ENCODE data around the gene PERP.

The PERP gene

GRCh38 chr6:138103871-138104270 lies 3.3 kb downstream of the PERP start:
- Histone ChIP-seq H3K4me3 (ENCODE audit: low read length) (no peak overlapping the region), H3K36me3 (ENCODE audit: control insufficient read depth, insufficient read depth, low read length) (no peaks in the 10 kb centered on the region), H3K9me3 (ENCODE audit: control insufficient read depth, low read length) (no peaks in the 10 kb centered on the region), H3K27me3 (ENCODE audit: control insufficient read depth, insufficient read depth, low read length) (no peaks in the 10 kb centered on the region), H3K9ac (ENCODE audit: low read length) (no peak overlapping the region), H3K4me1 (ENCODE audit: control insufficient read depth, insufficient read depth, low read length) (peaks cover 4% of the 10 kb centered on the region)

- H3K4me1 ChIP-seq (ENCODE audit: control insufficient read depth, insufficient read depth, low read length) = peaks cover 4% of the 10 kb centered on the region
- H3K4me3 ChIP-seq (ENCODE audit: low read length) = no peak overlapping the region
- peaks cover 3% of the 10 kb centered on the region for H3K36me3 ChIP-seq (ENCODE audit: control insufficient read depth, insufficient read depth, low read length)
Observed at GRCh38 chr6:138101946-138102731, 5.1 kb downstream of the PERP start.

DNA sequence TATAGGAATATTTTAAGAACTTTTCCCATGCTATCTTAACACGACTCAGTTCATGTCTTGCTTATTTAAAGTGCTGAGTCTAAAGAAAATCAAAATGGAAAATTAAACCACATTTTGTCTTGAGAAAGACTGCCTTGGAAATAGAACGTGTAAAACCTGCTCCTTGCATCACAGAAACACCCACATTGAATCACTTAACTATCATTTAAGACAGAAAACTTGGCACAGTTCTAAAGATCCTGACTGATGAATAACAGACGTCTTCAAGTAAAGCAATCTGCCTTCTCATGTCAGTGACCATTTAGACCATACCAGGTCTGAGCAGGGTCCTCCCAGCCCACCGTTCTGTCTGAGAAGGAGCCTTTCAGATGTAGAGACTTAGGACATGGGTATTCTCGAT lies 7.4 kb downstream of the PERP start:
- no peaks in the 10 kb centered on the region for H3K27me3 ChIP-seq (ENCODE audit: control insufficient read depth, insufficient read depth, low read length)
- H3K9ac ChIP-seq (ENCODE audit: low read length) = no peak overlapping the region
- no peaks in the 10 kb centered on the region for H3K9me3 ChIP-seq (ENCODE audit: control insufficient read depth, low read length)
- peaks cover 4% of the 10 kb centered on the region for H3K4me1 ChIP-seq (ENCODE audit: control insufficient read depth, insufficient read depth, low read length)
- H3K4me3 ChIP-seq (ENCODE audit: low read length) = no peak overlapping the region
- peaks cover 3% of the 10 kb centered on the region for H3K36me3 ChIP-seq (ENCODE audit: control insufficient read depth, insufficient read depth, low read length)

More at GRCh38 chr6:138101946-138102731, 5.1 kb downstream of the PERP start:
- Histone ChIP-seq H3K9ac (ENCODE audit: low read length) (no peak overlapping the region), H3K27me3 (ENCODE audit: control insufficient read depth, insufficient read depth, low read length) (no peaks in the 10 kb centered on the region), H3K9me3 (ENCODE audit: control insufficient read depth, low read length) (no peaks in the 10 kb centered on the region)

GRCh38 chr6:138098306-138098705 lies 8.9 kb downstream of the PERP start:
- no peak overlapping the region for H3K9ac ChIP-seq (ENCODE audit: low read length)
- peaks cover 4% of the 10 kb centered on the region for H3K4me1 ChIP-seq (ENCODE audit: control insufficient read depth, insufficient read depth, low read length)
- H3K27me3 ChIP-seq (ENCODE audit: control insufficient read depth, insufficient read depth, low read length) = no peaks in the 10 kb centered on the region
- H3K9me3 ChIP-seq (ENCODE audit: control insufficient read depth, low read length) = no peaks in the 10 kb centered on the region
- H3K36me3 ChIP-seq (ENCODE audit: control insufficient read depth, insufficient read depth, low read length) = peaks cover 3% of the 10 kb centered on the region
- no peak overlapping the region for H3K4me3 ChIP-seq (ENCODE audit: low read length)

DNA sequence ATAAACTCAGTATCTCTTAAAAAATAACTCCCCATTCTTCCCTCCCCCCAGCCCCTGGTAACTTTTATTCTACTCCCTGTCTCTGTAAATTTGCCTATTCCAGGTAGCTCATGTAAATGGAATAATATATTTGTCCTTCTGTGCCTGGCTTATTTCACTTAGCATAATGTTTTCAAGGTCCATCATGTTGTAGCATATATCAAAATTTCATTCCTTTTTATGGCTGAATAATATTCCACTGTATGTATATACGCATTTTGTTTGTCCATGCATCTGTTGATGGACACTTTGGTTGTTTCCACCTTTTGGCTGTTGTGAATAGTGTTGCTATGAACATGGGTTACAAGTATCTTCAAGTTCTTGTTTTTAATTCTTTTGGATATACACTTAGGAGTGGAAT lies 13.0 kb downstream of the PERP start:
- peaks cover 3% of the 10 kb centered on the region for H3K36me3 ChIP-seq (ENCODE audit: control insufficient read depth, insufficient read depth, low read length)
- H3K9me3 ChIP-seq (ENCODE audit: control insufficient read depth, low read length) = no peaks in the 10 kb centered on the region
- H3K27me3 ChIP-seq (ENCODE audit: control insufficient read depth, insufficient read depth, low read length) = no peaks in the 10 kb centered on the region
- H3K9ac ChIP-seq (ENCODE audit: low read length) = no peak overlapping the region
- no peak overlapping the region for H3K4me3 ChIP-seq (ENCODE audit: low read length)
- peaks cover 11% of the 10 kb centered on the region for H3K4me1 ChIP-seq (ENCODE audit: control insufficient read depth, insufficient read depth, low read length)

DNA sequence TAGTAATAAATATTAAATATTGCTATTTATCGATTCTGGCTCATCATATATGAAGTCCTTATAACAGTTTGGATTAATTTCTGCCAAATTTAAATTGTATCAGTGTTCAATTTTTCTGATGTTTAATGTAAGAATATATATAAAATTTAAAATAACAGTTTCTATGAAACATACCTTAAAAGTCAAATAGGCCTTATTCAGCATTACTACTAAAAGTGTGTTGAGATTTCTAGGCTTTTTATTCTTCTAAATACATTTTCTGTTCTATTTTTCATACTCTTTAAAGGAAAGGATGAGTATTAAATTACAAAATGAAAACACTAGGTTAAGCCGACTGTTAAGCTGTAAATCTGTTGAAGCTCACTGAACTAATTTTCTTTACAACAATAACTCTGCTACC lies 13.6 kb downstream of the PERP start:
- peaks cover 3% of the 10 kb centered on the region for H3K36me3 ChIP-seq (ENCODE audit: control insufficient read depth, insufficient read depth, low read length)
- peaks cover 15% of the 10 kb centered on the region for H3K4me1 ChIP-seq (ENCODE audit: control insufficient read depth, insufficient read depth, low read length)
- H3K9me3 ChIP-seq (ENCODE audit: control insufficient read depth, low read length) = no peaks in the 10 kb centered on the region
- H3K9ac ChIP-seq (ENCODE audit: low read length) = no peak overlapping the region
- H3K4me3 ChIP-seq (ENCODE audit: low read length) = no peak overlapping the region
- H3K27me3 ChIP-seq (ENCODE audit: control insufficient read depth, insufficient read depth, low read length) = no peaks in the 10 kb centered on the region

DNA sequence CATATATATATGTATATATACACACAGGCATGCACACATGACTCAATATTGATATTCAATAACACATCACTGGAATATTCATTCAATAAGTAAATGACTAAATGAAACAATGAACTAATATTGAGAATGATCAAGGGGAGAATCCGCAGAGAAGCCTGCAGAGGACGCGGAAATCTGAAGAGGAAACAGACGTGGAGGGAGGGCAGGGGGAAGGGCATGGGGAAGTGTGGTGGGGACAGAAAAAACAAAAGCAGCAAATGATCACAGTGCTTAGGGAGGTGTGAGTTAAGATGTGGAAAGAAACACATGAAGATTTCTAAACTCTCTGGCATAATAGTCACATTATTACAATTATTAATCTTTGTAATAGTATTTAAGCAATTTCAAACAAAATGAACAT lies 14.5 kb downstream of the PERP start:
- peaks cover 16% of the 10 kb centered on the region for H3K4me1 ChIP-seq (ENCODE audit: control insufficient read depth, insufficient read depth, low read length)
- no peaks in the 10 kb centered on the region for H3K36me3 ChIP-seq (ENCODE audit: control insufficient read depth, insufficient read depth, low read length)

DNA sequence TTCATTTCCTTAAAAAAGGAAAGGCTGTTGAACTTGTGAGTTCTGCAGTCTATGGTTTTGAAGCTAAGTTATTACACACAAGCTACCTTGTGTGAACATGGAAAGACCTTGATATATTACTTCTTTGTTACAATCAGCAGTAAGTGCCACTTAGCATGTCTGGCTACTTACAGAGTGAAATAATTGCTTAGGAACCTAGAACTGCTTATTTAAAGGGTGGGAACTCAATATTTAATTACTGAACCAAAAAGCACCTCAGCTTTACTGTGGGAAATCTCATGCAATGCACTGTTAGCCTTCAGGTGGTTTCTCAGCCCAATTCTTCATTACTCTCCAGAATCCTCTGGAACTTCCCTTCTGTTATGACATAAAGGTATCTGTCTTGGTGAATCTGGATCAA lies 17.9 kb downstream of the PERP start:
- peaks cover 31% of the 10 kb centered on the region for H3K4me1 ChIP-seq (ENCODE audit: control insufficient read depth, insufficient read depth, low read length)
- H3K9ac ChIP-seq (ENCODE audit: low read length) = no peak overlapping the region

More for the DNA sequence above, 14.5 kb downstream of the PERP start:
- no peak overlapping the region for H3K9ac ChIP-seq (ENCODE audit: low read length)
- no peaks in the 10 kb centered on the region for H3K27me3 ChIP-seq (ENCODE audit: control insufficient read depth, insufficient read depth, low read length)
- H3K9me3 ChIP-seq (ENCODE audit: control insufficient read depth, low read length) = no peaks in the 10 kb centered on the region
- H3K4me3 ChIP-seq (ENCODE audit: low read length) = no peak overlapping the region

DNA sequence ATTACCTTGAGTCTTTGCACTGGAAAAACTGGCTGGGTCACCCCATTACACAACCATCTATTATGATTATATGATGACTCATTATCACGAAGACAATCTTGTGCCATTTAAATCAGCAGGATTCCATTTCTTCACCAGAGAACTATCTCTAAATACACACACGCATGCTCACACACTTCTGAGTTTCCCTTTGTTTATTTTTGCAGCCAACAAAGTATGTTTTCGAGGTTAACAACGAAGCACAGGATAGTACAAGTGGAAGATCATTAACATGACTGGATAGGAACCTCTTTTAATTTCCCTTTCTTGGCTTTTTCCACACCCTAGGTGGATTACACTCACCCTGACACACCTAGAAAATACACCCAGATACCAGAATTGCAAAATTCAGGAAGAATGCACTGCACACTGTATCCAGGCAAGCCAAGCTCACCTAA lies 18.9 kb downstream of the PERP start:
- no peaks in the 10 kb centered on the region for H3K36me3 ChIP-seq (ENCODE audit: control insufficient read depth, insufficient read depth, low read length)
- no peak overlapping the region for H3K9ac ChIP-seq (ENCODE audit: low read length)
- H3K9me3 ChIP-seq (ENCODE audit: control insufficient read depth, low read length) = no peaks in the 10 kb centered on the region
- H3K4me1 ChIP-seq (ENCODE audit: control insufficient read depth, insufficient read depth, low read length) = peaks cover 31% of the 10 kb centered on the region
- no peak overlapping the region for H3K4me3 ChIP-seq (ENCODE audit: low read length)
- no peaks in the 10 kb centered on the region for H3K27me3 ChIP-seq (ENCODE audit: control insufficient read depth, insufficient read depth, low read length)

More for the DNA sequence above, 17.9 kb downstream of the PERP start:
- Histone ChIP-seq H3K36me3 (ENCODE audit: control insufficient read depth, insufficient read depth, low read length) (no peaks in the 10 kb centered on the region), H3K9me3 (ENCODE audit: control insufficient read depth, low read length) (no peaks in the 10 kb centered on the region), H3K27me3 (ENCODE audit: control insufficient read depth, insufficient read depth, low read length) (no peaks in the 10 kb centered on the region), H3K4me3 (ENCODE audit: low read length) (no peak overlapping the region)

GRCh38 chr6:138087593-138088325 lies 19.5 kb downstream of the PERP start:
- H3K9me3 ChIP-seq (ENCODE audit: control insufficient read depth, low read length) = no peaks in the 10 kb centered on the region
- H3K36me3 ChIP-seq (ENCODE audit: control insufficient read depth, insufficient read depth, low read length) = no peaks in the 10 kb centered on the region
- H3K9ac ChIP-seq (ENCODE audit: low read length) = no peak overlapping the region
- H3K27me3 ChIP-seq (ENCODE audit: control insufficient read depth, insufficient read depth, low read length) = no peaks in the 10 kb centered on the region
- H3K4me3 ChIP-seq (ENCODE audit: low read length) = no peak overlapping the region
- peaks cover 31% of the 10 kb centered on the region for H3K4me1 ChIP-seq (ENCODE audit: control insufficient read depth, insufficient read depth, low read length)

DNA sequence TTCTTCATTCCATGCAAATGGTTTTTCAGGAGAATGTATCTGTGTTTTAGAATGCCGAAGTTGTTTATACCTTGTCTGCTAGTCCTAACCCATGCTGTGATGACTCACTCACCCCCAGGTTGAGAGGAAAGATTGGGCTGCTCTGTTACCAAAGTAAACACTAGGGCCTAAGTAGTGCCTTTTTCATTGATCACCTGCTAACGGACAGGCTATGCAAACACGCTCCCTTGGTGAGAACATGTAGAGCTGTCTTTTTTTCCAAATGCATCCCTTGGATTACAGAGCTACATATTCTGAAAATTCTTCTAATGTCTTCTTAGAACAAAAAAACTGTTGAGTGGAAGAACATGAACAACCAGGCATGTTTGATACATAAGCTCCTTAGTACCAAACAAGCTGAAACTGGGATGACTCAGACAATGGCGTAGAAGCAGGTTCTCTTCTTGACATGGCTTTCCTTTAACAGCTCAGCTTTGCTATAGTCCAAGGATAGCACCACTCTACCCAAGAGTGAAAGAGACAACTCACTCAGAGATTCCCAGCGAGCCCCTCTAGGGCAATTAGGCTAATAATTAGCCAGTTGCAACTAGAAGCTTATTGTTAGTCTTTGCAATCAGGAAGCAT lies 20.5 kb downstream of the PERP start:
- no peak overlapping the region for H3K4me3 ChIP-seq (ENCODE audit: low read length)
- H3K36me3 ChIP-seq (ENCODE audit: control insufficient read depth, insufficient read depth, low read length) = no peaks in the 10 kb centered on the region
- H3K4me1 ChIP-seq (ENCODE audit: control insufficient read depth, insufficient read depth, low read length) = peaks cover 31% of the 10 kb centered on the region
- no peak overlapping the region for H3K9ac ChIP-seq (ENCODE audit: low read length)
- H3K27me3 ChIP-seq (ENCODE audit: control insufficient read depth, insufficient read depth, low read length) = no peaks in the 10 kb centered on the region
- H3K9me3 ChIP-seq (ENCODE audit: control insufficient read depth, low read length) = no peaks in the 10 kb centered on the region

GRCh38 chr6:138085839-138086222 lies 21.4 kb downstream of the PERP start:
- Histone ChIP-seq H3K4me1 (ENCODE audit: control insufficient read depth, insufficient read depth, low read length) (peaks cover 31% of the 10 kb centered on the region), H3K27me3 (ENCODE audit: control insufficient read depth, insufficient read depth, low read length) (no peaks in the 10 kb centered on the region), H3K36me3 (ENCODE audit: control insufficient read depth, insufficient read depth, low read length) (no peaks in the 10 kb centered on the region), H3K9me3 (ENCODE audit: control insufficient read depth, low read length) (no peaks in the 10 kb centered on the region), H3K9ac (ENCODE audit: low read length) (no peak overlapping the region), H3K4me3 (ENCODE audit: low read length) (no peak overlapping the region)
